GM23248 (cell line): ENCODE data around the gene DAPK1.

Experiments
- EZH2 ChIP-seq: fragments of 200-600 bp; sonication (generic); IDR thresholded peaks from 2 replicates; pipeline ENCODE4 v1.6.1; 2018; ENCODE audit warnings: antibody characterized with exemption, mild to moderate bottlenecking; ENCODE audit not compliant: insufficient read depth, poor library complexity, severe bottlenecking
- EZH2phosphoT487 ChIP-seq: fragments of 200-600 bp; sonication (generic); IDR thresholded peaks from 2 replicates; pipeline ENCODE4 v1.6.1; 2018; ENCODE audit warnings: antibody characterized with exemption, moderate library complexity, mild to moderate bottlenecking, low read depth; ENCODE audit not compliant: insufficient read depth

GRCh38 chr9:87671478-87671877 is 173.8 kb downstream of the DAPK1 start:
- TF ChIP-seq EZH2phosphoT487, result no peak
- TF ChIP-seq EZH2, result no peak
